Measurements from ENCODE around the gene PADI4. TPM values are rescaled to one million over a fixed set of nuclear protein-coding genes. Genes with fewer than 3 reads are reported as not detected.

Gene PADI4, protein sequence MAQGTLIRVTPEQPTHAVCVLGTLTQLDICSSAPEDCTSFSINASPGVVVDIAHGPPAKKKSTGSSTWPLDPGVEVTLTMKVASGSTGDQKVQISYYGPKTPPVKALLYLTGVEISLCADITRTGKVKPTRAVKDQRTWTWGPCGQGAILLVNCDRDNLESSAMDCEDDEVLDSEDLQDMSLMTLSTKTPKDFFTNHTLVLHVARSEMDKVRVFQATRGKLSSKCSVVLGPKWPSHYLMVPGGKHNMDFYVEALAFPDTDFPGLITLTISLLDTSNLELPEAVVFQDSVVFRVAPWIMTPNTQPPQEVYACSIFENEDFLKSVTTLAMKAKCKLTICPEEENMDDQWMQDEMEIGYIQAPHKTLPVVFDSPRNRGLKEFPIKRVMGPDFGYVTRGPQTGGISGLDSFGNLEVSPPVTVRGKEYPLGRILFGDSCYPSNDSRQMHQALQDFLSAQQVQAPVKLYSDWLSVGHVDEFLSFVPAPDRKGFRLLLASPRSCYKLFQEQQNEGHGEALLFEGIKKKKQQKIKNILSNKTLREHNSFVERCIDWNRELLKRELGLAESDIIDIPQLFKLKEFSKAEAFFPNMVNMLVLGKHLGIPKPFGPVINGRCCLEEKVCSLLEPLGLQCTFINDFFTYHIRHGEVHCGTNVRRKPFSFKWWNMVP
- total RNA-seq (2014; rRNA removed; shearing (Covaris generic)) = not detected in 2 replicates

DNA sequence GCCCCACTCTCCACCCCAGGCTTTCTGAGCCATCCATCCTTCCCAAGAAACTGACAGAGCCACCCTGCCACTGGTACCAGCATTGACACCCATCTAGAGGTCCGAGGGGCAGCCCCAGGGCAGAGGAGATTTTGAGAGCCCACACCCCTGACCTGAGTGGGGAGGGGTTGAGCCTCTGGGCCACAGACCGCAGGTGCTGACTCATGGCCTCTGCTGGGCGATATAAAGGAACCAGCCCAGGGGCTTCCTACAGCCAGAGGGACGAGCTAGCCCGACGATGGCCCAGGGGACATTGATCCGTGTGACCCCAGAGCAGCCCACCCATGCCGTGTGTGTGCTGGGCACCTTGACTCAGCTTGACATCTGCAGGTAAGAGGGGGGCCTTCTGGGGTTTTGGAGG, at the start of gene PADI4:
Gene PADI4 (plus strand): TSS at position 252 of the 400 bp plus-strand sequence. CDS start 26 bp downstream, at position 278.
- no peak for DNase-seq (ENCODE audit: low spot score)

DNA sequence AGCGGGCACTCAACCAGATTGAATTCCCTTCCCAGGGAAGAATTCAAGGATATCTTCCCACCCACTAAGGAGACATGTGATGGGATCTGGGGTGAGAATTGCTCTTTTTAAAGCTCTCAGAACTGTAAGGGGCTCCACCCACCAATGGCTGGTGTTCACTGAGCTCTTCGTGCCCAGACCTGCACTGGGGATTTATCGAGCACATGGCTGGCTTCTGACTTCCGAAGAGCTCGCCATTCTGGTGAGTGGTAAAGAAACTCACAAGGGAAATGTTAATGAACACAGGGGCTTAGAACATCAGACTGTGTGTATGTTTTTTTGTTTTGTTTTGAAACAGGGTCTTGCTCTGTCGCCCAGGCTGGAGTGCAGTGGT, 49.3 kb upstream of the PADI4 start:
- no peak for DNase-seq (ENCODE audit: low spot score)

DNA sequence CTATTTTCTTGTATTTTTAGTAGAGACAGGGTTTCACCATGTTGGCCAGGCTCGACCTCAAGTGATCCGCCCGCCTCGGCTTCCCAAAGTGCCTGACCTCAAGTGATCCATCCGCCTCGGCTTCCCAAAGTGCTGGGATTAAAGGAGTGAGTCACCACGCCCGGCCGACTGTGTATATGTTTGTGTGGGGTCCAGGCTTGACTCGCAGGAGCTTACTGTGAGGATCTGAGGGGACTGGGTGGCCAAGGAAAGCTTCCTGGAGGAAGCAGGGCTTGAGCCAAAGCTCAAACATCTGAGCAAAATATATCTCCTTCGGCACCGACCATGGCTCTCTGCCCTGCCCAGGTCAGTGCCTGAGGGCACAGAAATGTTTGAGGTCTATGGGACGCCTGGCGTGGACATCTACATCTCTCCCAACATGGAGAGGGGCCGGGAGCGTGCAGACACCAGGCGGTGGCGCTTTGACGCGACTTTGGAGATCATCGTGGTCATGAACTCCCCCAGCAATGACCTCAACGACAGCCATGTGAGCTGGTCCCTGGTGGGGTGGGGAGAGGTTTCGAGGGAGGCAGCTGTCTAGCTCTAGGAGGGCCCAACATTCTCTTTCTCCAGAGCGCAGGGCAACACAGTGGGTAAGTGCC, 48.6 kb upstream of the PADI4 start:
- DNase-seq (ENCODE audit: low spot score) = no peak

DNA sequence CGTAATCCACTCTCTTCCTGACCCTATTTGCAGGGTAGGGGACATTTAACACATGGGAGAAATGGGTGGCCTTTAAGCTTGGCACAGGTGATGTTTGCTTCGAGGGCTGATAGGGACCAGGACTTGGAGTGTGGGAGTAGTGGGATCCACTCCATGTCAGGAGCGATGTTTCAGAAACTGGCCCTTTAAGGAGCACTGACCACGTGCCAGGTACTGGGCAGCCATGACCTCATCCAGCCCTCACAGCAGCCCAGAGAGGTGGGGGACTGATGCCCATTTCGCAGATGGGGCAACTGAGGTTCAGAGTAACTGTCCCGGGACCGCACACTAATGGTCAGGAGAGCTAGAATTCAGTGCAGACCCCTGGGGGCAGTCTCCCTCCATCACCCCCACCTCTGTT, 47.7 kb upstream of the PADI4 start:
- no peak for DNase-seq (ENCODE audit: low spot score)

DNA sequence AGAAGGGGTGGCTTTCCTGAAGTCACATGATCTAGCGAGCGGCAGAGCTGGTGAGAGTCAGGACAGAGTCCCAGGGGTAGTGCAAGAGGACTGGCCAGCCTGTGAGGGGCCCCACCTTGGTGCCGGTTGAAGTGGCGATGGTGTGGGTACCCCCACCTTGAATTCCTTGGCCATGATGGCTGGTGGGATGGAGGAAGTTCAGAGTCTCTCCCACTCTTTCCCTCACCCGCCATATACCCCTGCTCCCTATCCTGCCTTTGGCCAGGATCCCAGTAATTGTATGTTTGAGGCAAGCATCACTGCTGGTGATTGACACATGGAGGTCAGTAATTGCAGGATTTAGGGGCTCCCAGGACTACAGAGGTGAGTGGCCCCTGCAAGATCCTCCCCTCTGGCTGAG, 47.3 kb upstream of the PADI4 start:
- no peak for DNase-seq (ENCODE audit: low spot score)

DNA sequence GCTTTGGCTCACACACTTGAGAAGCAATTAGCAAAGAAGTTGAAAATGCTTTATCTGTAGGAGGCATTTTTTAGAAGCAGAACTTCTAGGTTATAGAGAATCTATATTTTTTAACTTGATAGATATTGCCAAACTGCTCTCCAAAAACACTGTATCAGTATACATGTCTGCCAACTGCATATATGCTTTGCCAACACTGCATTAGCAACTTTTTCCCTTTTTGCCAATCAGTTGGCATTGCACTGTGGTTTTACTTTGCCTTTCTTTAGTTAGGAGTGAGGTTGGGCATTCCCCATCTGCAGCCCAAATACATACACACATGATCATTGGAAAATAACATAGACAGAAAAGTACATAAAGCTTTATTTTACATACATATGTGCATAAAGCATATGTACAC, 44.1 kb upstream of the PADI4 start:
- DNase-seq (ENCODE audit: low spot score) = no peak

DNA sequence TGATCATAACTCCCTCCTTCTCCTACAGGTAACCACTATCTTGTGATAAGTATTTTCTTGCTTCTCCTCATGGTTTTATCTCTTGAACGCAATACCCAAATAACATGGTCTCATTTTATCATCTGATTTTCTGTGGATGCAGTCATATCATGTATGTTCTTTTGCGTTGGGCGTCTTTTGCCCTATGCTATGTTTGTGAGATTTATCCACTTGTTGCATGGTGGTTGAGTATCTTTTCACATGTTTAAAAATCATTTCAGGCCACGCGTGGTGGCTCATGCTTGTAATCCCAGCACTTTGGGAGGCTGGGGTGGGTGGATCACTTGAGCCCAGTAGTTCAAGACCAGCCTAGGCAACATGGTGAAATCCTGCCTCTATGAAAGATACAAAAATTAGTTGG, 43.5 kb upstream of the PADI4 start:
- DNase-seq (ENCODE audit: low spot score) = no peak

DNA sequence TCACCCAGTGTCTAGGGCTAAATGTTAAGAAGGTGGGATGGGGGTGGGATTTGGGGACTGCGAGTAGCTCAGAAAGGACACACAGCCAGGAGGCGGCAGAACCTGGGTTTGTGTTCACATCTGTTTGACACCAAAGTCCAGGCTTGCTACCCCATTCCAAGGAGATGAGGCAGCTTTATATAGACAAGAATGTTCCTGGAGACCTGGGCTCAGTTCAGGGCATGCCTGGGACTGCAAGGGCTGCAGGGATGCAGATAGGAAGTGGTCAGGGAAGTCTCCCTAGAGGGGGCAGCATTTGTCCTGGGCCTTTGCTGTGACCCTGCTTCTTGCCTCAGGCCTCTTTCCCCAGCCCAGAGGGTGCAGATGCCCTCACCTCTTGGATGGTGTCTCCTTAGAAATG, 42.8 kb upstream of the PADI4 start:
- no peak for DNase-seq (ENCODE audit: low spot score)

DNA sequence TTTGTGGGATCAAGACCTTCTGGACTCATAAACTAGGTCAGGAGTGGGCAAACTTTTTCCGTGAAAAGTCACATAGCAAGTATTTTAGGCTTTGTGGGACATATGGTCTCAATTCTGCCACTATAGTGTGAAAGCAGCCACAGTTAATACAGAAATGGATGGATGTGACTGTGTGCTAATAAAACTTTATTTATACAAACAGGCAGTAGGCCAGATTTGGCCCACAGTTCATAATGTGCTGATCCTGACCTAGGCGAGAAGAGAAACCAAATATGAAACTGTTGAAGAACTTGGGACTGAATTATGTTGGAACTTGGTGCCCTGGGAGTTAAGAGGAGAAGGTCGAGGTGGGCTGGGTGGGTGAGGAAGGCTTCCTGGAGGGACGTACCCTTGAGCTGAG, 42.0 kb upstream of the PADI4 start:
- no peak for DNase-seq (ENCODE audit: low spot score)

DNA sequence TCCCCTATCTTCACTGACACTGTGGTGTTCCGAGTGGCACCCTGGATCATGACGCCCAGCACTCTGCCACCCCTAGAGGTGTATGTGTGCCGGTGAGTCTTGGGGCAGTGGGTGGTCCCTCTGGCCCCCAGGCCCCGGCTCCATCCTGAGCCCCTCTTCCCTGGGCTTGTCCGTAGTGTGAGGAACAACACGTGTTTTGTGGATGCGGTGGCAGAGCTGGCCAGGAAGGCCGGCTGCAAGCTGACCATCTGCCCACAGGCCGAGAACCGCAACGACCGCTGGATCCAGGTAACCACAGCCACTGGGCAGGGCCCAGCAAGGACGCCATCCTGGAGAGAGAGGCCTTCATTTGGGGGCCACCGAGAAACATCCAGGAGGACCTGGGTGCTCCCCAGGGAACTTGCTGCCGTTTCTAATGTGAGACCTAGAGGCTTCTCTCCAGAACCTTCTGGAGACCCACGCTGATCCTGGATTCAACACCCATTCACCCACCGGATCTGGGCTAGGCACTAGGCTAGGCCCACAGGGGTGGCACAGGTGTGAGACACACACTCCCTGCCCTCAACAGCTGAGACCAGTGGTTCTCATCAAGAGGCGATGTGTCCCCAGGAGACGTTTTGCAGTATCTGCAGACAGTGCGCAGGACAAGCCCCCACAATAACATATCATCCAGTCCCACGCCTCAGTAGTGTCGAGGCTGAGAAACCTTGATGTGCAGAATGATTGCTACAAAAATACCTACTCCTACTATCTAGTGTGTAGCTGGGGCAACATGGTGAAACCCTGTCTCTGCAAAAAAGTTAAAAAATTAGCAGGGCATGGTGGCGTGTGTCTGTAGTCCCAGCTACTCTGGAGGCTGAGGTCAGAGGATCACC, 36.9 kb upstream of the PADI4 start:
- DNase-seq (ENCODE audit: low spot score) = no peak

DNA sequence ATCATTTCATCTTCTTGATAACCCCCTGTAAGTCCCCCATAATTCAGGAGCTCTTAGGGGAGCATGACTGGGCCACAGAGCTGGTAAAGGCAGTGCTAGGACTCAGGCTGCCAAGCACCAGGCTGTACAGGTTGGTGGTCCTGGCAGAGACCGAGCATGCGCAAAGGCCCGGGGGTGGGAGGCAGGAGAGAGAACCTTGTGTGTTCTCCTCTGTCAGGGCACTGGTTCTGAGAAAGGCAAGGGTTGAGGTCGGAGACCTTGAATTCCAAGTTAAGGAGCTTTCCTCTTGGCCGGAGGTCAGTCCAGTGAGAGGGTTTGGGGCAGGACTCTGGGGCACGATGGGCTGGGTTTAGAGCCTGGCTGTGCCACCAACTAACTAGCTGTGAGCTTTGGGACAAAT, 35.9 kb upstream of the PADI4 start:
- no peak for DNase-seq (ENCODE audit: low spot score)

DNA sequence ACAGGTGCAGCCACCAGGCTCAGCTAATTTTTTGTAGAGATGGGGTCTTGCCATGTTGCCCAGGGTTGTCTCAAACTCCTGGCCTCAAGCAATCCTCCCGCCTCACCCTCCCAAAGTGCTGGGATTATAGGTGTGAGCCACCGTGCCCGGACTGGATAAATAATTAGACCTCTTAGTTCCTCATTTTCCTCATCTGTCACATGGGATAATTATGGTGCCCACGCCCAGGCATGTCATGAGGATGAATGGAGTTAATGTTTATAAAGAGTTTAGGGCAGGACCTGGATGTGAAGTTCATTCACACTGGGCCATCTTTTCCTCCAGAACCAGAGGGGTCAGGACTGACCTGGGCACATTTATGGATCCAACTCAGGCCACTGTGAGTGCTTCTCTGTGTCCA, 35.4 kb upstream of the PADI4 start:
- no peak for DNase-seq (ENCODE audit: low spot score)

DNA sequence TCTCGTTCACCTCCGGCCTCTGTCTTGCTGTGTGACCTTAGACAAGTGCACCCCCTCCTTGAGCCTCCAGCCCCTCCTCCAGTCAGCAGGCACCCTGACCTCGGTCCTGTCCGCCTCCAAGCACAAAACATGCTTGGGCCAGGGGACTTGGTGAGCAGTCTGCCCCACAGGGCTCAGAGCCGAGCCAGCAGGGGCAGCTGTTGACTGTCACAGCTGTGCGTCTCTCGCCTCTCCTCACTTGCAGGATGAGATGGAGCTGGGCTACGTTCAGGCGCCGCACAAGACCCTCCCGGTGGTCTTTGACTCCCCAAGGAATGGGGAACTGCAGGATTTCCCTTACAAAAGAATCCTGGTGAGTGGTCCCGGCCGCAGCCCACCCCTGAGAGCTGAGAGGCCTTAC, 34.9 kb upstream of the PADI4 start:
- DNase-seq (ENCODE audit: low spot score) = no peak

DNA sequence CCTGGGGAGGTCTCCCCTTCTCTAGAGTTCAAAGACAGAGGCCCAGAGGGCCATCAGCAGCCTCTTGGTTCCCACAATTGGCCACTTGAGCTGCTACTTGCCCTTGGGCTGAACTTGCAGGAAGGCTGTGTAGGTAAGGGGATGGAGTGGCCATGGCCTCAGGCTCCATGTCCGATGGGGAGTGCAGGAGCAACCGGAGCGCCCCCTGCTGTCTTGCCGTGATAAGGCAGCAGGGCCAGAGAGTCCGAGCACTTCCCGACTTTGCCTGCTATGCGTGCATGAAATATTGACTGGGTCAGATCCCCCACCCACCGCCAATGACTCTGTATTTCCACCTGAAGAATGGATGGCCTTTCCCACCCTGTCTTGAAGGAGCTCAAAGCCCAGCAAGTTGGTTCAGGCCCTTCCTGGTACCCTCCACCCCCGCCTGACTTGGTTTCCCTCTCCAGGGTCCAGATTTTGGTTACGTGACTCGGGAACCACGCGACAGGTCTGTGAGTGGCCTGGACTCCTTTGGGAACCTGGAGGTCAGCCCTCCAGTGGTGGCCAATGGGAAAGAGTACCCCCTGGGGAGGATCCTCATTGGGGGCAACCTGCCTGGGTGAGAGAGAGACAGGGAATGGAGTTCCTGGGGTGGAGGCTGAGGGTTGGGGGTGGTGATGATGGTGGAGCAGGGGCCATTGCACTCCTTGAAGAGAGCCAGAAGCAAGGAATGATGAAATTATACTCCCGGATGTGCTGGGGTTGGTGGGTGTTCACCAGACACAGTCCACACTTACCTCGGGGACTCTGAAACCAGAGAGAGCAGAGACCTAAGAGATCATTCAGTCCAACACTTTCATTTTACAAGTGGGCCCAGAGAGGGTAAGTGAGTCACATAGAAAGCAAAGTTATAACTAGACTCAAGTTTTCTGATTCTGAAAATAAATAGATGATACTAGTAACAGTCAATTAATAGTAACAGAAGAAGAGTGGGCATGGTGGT, 33.5 kb upstream of the PADI4 start:
- peak; percentile 79 for DNase-seq (ENCODE audit: low spot score)

DNA sequence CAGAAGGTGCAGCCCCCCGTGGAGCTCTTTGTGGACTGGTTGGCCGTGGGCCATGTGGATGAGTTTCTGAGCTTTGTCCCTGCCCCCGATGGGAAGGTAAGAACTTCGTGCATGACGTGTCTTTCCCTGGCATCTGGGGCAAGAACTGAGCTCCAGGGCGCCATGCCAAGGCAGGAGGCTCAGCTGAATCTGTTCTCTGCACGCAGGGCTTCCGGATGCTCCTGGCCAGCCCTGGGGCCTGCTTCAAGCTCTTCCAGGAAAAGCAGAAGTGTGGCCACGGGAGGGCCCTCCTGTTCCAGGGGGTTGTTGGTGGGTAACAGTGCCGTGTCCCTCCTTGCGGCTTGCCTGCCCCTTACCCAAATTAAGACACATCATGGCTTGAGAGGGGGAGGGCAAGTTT, 31.4 kb upstream of the PADI4 start:
- DNase-seq (ENCODE audit: low spot score) = no peak

DNA sequence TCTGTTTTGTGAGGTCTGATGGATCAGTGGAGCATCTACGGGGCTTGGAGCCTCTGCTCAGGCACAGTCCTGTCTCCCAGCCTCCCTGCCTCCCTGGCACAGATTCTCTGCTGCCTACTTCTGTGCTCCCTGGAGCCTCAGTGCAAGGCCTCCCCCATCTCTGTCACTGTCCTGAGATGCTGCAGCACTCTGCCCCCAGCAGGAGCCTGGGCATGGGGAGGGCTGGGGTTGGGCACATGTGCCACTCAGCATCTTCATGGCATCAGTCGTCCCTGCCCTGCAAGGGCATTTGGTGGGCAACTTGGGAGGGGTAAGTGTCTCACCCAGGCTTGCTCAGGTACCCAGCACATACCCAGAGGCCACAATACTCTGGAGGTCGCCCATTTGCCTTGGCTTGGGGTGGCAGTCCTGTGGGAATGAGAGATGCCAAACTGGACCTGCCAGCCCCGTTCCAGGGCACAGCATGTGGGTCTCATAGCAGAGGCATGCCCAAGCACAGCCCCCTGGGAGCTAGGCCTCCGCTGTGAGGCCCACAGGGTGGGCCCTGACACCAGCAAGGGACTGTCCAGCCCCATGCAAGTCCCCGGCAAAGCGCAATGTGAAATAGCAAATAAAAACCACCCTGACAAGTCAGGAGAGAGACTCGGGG, 30.4 kb upstream of the PADI4 start:
- no peak for DNase-seq (ENCODE audit: low spot score)

DNA sequence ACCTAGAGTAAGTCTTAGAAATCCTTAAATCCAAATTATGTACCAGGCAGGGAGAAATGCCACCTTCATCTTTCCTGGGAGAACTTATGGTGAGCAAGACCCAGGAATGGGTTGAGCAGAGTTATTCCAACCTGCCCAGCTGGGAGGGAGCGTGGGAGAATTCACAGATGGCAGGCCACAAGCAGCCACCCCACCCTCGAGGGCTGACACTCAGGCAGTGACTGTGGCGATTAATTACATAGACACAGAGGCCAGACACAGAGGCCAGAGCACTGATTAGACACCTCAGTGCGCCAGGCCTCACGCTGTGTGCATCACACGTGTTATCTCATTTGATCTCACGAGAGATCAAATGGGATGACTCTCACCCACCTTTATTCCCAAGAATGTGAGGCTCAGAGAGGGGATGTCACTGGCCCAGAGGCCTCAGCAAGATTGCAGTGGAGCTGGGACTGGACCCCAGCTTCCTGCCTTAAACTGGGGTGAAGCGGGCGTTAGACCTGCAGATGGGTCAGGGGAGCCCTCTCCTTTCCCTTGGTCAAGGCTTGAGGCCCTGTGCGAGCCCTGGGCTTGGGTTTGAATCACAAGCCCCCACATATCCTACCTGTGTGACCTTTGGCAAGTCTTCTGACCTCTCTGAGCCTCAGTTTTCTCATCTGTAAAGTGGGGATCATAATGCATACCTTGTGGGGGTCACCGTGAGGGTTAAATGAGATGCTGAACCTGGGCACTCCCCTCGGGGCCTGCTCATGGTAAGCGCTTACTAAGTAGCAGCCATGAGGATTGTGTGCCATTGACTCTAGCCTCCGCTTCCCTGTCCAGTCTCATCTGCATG, 28.8 kb upstream of the PADI4 start:
- no peak for DNase-seq (ENCODE audit: low spot score)

DNA sequence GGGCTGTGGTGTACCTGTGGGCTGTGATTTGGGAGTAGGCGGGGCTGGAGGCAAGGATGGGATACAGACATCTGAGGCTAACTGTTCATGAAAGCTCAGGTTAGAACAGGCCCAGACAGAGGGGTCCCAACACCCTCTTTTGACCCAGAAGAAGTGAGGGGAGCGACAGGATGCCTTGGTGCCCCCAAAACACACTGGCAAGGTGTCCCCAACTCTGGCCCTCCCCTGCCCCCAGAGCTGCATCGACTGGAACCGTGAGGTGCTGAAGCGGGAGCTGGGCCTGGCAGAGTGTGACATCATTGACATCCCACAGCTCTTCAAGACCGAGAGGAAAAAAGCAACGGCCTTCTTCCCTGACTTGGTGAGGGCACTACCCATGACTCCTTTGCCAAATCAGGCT, 27.6 kb upstream of the PADI4 start:
- no peak for DNase-seq (ENCODE audit: low spot score)

DNA sequence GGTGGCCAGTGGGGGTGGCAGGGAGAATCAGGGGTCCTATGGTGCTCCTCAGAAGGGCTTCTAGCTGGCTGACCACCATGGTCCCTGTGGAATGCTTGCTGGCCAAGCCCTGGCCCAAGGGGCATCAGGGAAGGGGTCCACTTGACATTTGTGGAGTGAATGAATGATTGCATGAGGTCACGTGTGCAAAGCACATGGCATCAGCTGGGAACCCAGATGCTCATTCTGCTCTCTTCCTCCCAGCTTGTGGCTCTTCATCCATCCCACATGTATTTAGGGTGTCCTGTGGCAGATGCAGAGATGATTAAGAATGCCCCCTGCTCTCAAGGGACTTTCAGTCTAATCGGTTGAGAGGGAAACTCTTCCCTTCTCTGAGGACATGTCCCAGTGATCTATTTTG, 27.1 kb upstream of the PADI4 start:
- no peak for DNase-seq (ENCODE audit: low spot score)
